Skeletal muscle tissue (tissue), 4 donors: Measurements from ENCODE around the gene COA8. TPM values are rescaled to one million over a fixed set of nuclear protein-coding genes. Genes with fewer than 3 reads are reported as not detected.

ENCODE experiments used
- H3K27ac ChIP-seq: one replicate; pipeline ENCODE4 v1.7.0; 2013; ENCODE audit warnings: mild to moderate bottlenecking, low read depth, low read length, inconsistent platforms
- H3K27me3 ChIP-seq, 3 donors: one replicate each; pipeline ENCODE4 v1.7.0; 2013; ENCODE audit warnings: low read length in 3 of 3; ENCODE audit not compliant: control insufficient read depth in 3 of 3, insufficient read depth in 3 of 3
- H3K36me3 ChIP-seq, 3 donors: one replicate each; pipeline ENCODE4 v1.7.0; 2013; ENCODE audit warnings: low read length in 3 of 3; ENCODE audit not compliant: control insufficient read depth in 3 of 3, insufficient read depth in 3 of 3
- H3K4me1 ChIP-seq, 3 donors: one replicate each; pipeline ENCODE4 v1.7.0; 2013; ENCODE audit warnings: low read length in 3 of 3, mild to moderate bottlenecking in 3 of 3; ENCODE audit not compliant: control insufficient read depth in 3 of 3, insufficient read depth in 3 of 3
- H3K4me3 ChIP-seq, 3 donors: one replicate each; pipeline ENCODE4 v1.7.0; 2013; ENCODE audit warnings: low read length in 3 of 3
- H3K9ac ChIP-seq, 3 donors: one replicate each; pipeline ENCODE4 v1.7.0; 2013; ENCODE audit warnings: low read length in 3 of 3, mild to moderate bottlenecking in 3 of 3, moderate library complexity in 2 of 3, low read depth in 1 of 3
- H3K9me3 ChIP-seq, 3 donors: one replicate each; pipeline ENCODE4 v1.7.0; 2013; ENCODE audit warnings: low read length in 3 of 3; ENCODE audit not compliant: control insufficient read depth in 3 of 3
- total RNA-seq: library from RNA; depleted of rRNA; stranded (reverse); fragments of >200 nt; gene quantifications from one replicate; pipeline ENCODE4 v1.2.3, GENCODE V29; 2014
- donor health status: Osteomylitis.

Gene COA8
- total RNA-seq, 1 donor from 2014 or later = 28.2 TPM

DNA sequence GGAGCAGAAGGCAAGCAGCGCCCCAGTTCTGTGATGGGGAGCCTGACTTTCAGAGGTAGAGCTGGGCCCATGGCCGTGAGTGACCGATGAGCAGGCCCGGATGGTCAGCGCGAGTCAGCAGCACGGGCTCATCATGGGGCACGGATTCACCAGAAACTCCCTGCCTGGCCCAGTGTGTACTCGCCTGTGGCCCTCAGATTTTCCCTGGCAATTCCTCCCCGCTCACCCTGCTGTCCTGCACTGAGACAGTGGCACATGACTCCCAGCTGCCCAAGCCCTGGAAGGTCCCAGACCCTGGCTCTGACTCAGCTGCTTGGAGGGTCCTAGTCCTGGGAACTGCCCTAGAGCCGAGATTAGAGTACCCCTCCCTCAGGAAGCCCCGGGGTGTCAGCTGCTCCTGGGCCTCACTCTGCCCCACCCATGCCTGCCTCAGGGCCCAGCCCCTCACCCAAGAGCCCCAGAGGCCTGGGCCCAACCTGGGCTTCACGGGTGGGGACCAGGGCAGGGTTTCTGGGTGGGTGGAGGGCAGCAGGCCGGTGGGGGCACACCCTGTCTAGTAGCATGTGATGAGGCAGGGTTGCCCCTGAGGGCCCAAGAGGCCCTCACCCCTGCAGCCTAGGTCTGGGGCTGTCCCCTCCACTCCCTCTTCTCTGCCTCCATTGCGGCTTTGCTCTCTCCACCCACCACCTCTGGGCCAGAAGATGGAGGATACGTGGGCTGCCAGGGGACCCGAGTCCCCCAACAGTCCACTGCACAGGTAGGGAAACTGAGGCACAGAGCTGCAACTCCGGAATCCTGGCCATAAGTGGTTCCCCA is 25.4 kb upstream of the COA8 start:
- H3K4me3 ChIP-seq = no peak overlapping the region
- peaks cover 36 to 46% (median 42%) of the 10 kb centered on the region in 3 donors for H3K4me1 ChIP-seq
- H3K27ac ChIP-seq = peak overlapping the region; percentile 84
- H3K36me3 ChIP-seq = peaks cover 4 to 11% (median 8%) of the 10 kb centered on the region in 3 donors
- H3K9me3 ChIP-seq = no peaks in the 10 kb centered on the region
- peak overlapping the region in 1 of 3 donors; percentile 33 for H3K9ac ChIP-seq
- no peaks in the 10 kb centered on the region for H3K27me3 ChIP-seq

DNA sequence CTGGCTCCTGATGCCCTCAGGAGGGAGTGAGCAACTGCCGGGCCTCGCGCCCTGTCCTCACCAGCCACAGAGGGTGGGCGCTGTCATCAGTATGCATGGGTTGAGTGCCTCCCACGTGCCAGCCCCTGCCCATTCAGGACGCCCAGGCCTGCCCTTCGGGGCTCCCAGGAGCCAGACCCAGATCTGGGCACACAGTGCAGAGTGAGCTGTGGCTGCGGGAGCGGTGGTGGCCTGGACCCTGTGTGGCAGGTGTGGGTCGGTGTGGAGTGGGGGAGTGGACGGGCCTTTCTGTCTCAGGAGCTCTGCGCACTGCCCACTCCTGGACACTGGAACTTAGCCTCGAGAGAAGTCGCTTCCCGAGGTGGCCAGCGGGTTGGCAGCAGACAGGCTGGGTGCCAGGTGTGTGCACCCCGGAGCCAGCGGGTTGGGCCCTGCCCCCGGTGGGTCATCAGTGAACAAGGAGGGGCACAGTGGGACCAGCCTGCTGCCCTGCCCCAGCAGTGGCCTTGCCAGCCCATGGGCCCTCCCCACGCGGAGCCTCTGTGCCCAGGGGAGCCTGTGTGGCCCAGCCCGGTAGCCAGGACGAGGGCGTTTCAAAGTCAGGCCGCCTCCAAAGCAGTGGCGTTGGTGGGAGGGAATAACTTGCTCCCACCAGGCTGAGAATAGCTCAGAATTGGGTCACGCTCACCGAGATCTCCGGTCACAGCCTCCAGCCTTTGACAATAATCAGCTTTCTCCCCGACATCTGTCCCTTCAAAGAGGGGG is 24.3 kb upstream of the COA8 start:
- Histone ChIP-seq H3K27ac (peak overlapping the region; percentile 84), H3K9ac (peak overlapping the region; percentile 43 to 79 (median 62)), H3K4me3 (peak overlapping the region in 1 of 3 donors; percentile 22), H3K27me3 (no peaks in the 10 kb centered on the region), H3K4me1 (peaks cover 46 to 57% (median 53%) of the 10 kb centered on the region in 3 donors), H3K36me3 (peaks cover 0 to 5% (median 3%) of the 10 kb centered on the region in 3 donors), H3K9me3 (no peaks in the 10 kb centered on the region)

DNA sequence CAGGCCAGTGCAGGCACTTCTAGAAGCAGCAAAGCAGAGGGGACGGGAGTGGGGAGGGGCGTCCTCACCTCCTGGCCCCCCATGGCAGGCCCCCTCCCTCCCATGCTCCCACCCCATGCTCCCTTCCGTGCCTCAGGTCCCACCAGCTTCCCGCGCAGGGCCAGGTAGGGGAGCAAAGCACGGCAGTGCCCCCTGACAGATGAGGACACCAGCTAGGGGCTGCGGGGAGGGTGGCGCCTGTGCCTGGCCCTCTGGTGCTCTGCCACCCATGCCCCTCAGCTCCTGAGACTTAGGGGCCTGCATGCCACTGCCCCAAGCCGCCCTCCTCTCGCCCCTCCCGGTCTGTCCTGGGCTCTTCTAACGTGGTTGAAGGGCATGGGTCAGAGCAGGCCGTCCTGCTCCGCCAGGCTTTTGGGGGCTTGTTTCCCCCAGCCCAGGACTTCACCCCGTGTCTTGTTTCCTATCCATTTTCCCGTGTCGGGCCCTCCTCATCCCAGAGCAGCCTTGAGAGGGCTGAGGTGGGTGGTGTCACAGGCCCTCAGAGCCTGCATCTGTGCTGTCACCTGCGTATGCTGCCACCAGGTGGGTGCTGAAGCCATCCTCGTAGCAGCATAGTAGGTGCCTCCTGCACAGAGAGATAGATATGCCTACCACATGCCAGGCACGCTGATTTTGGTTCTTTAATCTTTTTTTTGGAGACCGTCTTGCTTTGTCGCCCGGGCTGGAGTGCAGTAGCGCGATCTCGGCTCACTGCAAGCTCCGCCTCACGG is 23.5 kb upstream of the COA8 start:
- Histone ChIP-seq H3K9me3 (no peaks in the 10 kb centered on the region), H3K4me1 (peaks cover 54 to 64% (median 60%) of the 10 kb centered on the region in 3 donors), H3K9ac (peak overlapping the region; percentile 43 to 79 (median 62)), H3K36me3 (peaks cover 0 to 5% (median 3%) of the 10 kb centered on the region in 3 donors), H3K27me3 (peaks cover 0 to 3% (median 0%) of the 10 kb centered on the region in 3 donors), H3K4me3 (peak overlapping the region in 1 of 3 donors; percentile 22), H3K27ac (peak overlapping the region; percentile 84)

DNA sequence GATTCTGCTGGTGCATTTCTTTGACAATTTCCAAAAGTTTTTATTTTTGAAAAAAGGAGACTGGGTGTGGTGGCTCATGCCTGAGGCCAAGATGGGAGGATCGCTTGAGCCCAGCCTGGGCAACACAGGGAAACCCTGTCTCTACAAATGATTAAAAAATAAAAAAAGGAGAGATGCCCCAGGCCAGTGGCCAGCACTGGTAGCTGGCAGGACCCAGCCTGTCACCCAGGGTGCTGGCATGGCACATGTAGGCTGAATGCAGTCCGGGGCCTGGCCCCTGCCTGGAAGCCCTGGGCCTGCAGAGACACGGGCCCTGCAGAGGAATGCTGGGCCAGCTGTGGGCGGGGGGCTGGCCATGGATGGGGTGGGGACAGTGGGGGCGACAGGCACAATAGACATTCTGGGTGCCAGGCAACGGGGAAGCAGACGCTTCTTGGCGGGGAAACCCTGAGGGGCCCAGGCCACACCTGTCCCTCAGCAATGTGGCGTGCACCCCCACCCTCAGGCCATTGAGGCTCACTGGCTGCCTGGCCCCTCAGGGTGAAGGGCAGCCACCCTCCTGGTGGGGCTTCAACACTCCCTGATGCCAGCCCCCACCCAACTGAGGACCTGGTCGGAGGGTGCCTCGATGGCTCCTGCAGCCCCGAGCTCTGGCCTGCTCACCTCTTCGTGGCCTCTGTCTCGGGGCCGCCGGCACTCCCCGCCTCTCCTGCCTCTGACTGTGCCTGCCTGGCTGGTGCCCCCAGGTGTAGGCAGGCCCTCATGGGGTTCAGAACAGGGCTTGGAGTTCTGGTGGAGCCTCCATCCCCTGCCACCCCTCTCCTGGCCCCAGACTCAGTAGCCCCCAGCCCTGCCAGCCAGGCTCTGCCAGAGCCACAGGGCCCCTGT is 21.7 kb upstream of the COA8 start:
- peak overlapping the region in 1 of 3 donors; percentile 74 for H3K9ac ChIP-seq
- no peaks in the 10 kb centered on the region for H3K36me3 ChIP-seq
- peak overlapping the region; percentile 30 for H3K27ac ChIP-seq
- peaks cover 59 to 70% (median 66%) of the 10 kb centered on the region in 3 donors for H3K4me1 ChIP-seq
- no peaks in the 10 kb centered on the region for H3K9me3 ChIP-seq
- H3K4me3 ChIP-seq = no peak overlapping the region
- H3K27me3 ChIP-seq = peaks cover 0 to 3% (median 0%) of the 10 kb centered on the region in 3 donors

DNA sequence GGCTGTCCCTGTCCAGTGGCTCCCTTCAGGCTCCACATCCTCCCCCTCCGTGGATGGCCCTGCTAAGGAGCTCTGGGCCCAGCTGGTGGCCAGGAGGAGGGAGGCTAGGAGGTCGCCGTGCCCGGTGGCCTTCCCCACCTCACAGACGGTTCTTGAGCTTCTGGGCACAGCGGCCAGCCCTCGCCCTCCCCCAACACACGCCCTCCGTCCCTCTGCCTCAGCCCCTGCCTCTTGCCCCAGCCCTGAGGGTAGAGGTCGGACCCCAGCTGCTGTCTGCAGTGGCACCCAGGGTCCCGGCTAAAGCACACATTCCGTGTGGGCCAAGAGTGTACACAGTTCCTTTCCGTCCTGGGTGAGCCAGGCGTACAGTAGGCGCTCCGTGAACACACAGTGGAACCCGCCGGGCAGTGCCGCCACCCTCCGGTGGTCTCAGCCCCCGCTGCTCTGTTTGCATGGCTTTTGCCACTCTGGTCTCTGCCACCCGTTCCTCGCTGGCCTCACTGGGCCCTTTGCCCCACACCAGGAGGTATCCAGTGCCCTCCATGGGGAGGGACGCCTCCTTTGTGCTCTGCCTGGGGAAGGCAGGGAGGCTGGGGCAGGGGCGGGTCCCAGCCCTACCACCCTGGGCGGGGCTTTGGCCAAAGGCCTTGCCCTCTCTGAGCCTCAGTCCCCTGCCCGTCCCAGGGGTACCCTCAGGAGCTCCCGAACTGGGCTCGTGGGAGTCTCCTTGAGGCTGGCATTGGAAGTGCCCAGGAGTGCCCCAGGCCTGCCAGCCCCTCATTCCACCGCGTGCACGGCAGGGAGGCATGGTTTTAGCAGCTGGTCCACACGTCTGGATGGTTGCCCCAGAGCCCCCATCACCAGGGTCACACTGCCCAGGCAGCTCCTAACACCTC is 20.8 kb upstream of the COA8 start:
- no peaks in the 10 kb centered on the region for H3K36me3 ChIP-seq
- H3K9ac ChIP-seq = peak overlapping the region in 2 of 3 donors; percentile 33 to 64
- H3K4me3 ChIP-seq = no peak overlapping the region
- no peaks in the 10 kb centered on the region for H3K9me3 ChIP-seq
- peaks cover 59 to 76% (median 74%) of the 10 kb centered on the region in 3 donors for H3K4me1 ChIP-seq
- peaks cover 0 to 3% (median 0%) of the 10 kb centered on the region in 3 donors for H3K27me3 ChIP-seq
- H3K27ac ChIP-seq = peak overlapping the region; percentile 7

DNA sequence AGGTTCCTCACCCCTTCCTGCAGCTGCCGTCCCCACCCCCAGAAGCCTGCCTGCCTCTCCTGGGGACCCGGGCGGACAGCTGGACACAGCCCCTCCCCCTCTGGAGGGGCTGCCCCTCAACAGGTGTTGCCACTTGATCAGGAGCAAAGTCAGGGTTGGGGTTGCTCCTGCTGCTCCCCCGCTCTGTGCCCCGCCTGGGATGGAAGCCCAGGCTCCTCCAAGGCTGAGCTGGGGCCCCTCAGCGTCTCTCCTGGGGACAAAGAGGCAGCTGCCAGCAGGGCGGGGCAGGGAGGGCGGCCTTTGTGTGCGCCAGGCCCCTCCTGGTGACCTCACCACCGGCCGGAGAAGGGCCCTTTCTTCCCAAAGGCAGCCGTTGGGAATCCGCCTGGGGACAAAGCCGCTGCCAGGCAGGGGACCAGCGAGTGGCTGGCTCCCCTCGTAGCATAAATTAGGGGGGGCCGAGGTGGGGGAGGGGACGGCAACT is 20.1 kb upstream of the COA8 start:
- H3K4me1 ChIP-seq = peaks cover 59 to 78% (median 71%) of the 10 kb centered on the region in 3 donors
- H3K4me3 ChIP-seq = no peak overlapping the region
- peaks cover 0 to 3% (median 0%) of the 10 kb centered on the region in 3 donors for H3K27me3 ChIP-seq
- H3K36me3 ChIP-seq = no peaks in the 10 kb centered on the region
- peak overlapping the region in 1 of 3 donors; percentile 64 for H3K9ac ChIP-seq
- H3K9me3 ChIP-seq = no peaks in the 10 kb centered on the region
- no peak overlapping the region for H3K27ac ChIP-seq

DNA sequence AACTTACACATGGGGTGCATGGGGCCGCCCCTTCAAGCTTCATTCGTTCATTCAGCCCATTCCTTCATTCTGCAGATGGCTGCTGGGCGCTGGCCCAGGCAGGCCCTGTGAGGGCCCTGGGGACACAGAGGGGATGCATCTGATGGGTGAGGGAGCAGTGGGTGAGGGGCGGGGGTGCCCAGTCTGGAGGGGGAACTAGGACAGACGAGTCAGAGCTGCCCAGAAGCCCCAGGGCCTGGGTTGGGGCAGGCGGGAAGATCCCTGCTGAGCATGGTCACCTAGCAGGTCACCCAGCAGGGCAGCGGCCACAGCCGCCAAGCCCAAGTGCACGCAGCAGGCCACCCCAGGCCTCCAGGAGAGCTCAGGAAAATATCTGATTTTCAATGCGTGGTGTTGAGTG is 19.6 kb upstream of the COA8 start:
- Histone ChIP-seq H3K36me3 (no peaks in the 10 kb centered on the region), H3K27me3 (peaks cover 0 to 3% (median 0%) of the 10 kb centered on the region in 3 donors), H3K27ac (no peak overlapping the region), H3K4me1 (peaks cover 56 to 73% (median 69%) of the 10 kb centered on the region in 3 donors), H3K9me3 (no peaks in the 10 kb centered on the region), H3K9ac (peak overlapping the region in 1 of 3 donors; percentile 64), H3K4me3 (no peak overlapping the region)

DNA sequence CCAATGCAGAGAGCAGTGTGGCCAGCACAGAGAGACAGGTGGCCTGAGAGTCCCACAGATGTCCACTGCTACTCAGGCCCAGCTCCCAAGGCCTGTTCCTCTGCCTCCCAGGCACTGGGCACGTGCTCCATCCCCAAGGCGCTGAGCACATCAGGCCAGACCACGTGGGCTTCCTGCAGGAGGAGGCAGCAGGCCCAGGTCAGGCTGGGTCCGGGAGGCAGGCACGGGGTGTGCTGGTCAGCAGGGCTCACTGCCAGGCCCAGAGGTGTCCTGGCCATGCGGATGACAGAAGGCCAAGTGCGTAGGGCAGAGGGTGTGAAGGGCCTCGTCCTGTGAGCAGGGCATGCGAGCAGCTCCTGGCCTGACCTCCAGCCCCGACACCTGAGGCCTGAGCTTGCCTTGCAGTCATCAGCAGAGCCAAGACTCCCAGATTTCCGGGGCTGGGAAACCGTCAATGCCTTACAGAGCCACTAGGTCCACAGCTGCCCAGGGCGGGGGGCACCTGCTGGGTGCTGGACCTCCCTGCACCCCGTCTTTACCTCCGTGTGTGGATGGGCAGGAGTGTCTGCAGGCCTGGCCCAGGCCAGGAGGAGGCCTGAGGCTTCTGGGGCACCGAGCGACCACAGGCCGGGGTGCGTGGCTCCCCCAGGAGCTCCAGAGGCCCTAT is 18.9 kb upstream of the COA8 start:
- no peaks in the 10 kb centered on the region for H3K36me3 ChIP-seq
- peaks cover 0 to 3% (median 0%) of the 10 kb centered on the region in 3 donors for H3K27me3 ChIP-seq
- H3K9me3 ChIP-seq = no peaks in the 10 kb centered on the region
- H3K27ac ChIP-seq = no peak overlapping the region
- peaks cover 49 to 69% (median 66%) of the 10 kb centered on the region in 3 donors for H3K4me1 ChIP-seq
- H3K9ac ChIP-seq = peak overlapping the region in 2 of 3 donors; percentile 38 to 54
- peak overlapping the region in 1 of 3 donors; percentile 22 for H3K4me3 ChIP-seq
